Endothelial cell of umbilical vein (primary cell): Measurements from ENCODE around the gene UFD1. TPM values are rescaled to one million over a fixed set of nuclear protein-coding genes. Genes with fewer than 3 reads are reported as not detected.

ENCODE experiments used
- BruUV-seq: library from RNA; stranded (reverse); fragments of 400-500 nt; replicated peaks from 2 replicates; lab custom pipeline; 2021; lab: Mats Ljungman, UMichigan
- CTCF ChIA-PET: fragments of 300-600, 350-600 bp; sonication (Branson Sonifier 250); formaldehyde crosslinking; loops from one replicate; lab custom pipeline; 2021; ENCODE audit warnings: antibody characterized with exemption, inconsistent platforms; lab: Charles Lee
- POLR2A ChIA-PET: fragments of 300-600, 350-600 bp; sonication (Branson Sonifier 250); formaldehyde crosslinking; loops from one replicate; lab custom pipeline; 2021; ENCODE audit warnings: antibody characterized with exemption, inconsistent platforms; lab: Charles Lee
- DNase-seq: peaks from one replicate; pipeline ENCODE4 v3.0.0-alpha.2; 2011; ENCODE audit warnings: low read depth, low spot score
- FAIRE-seq: peaks from 2 replicates; lab custom pipeline; 2011; peaks lifted over from hg19 to GRCh38; lab: Jason Lieb, UNC
- H2AFZ ChIP-seq: 2 replicates; pipeline ENCODE4 v1.6.0; 2012; ENCODE audit warnings: low read depth, low read length, control low read depth, inconsistent platforms
- H3K27ac ChIP-seq: 2 replicates; pipeline ENCODE4 v1.5.1; 2011; ENCODE audit warnings: low read depth, mild to moderate bottlenecking, control low read depth, low read length, moderate library complexity; ENCODE audit not compliant: insufficient read depth
- H3K27me3 ChIP-seq, 2 experiments: 2 replicates each; pipeline versions ENCODE4 v1.6.0 to v1.6.1; 2011; ENCODE audit warnings: low read length in 2 of 2, mixed read lengths in 1 of 2; ENCODE audit not compliant: control insufficient read depth in 2 of 2, insufficient read depth in 2 of 2
- H3K36me3 ChIP-seq, 2 experiments: 2 replicates in 1 of 2; 3 replicates in 1 of 2; pipeline ENCODE4 v1.5.1; 2011; ENCODE audit warnings: low read length in 2 of 2, mild to moderate bottlenecking in 1 of 2, moderate library complexity in 1 of 2; ENCODE audit not compliant: control insufficient read depth in 2 of 2, insufficient read depth in 2 of 2; ENCODE audit errors: extremely low read depth in 1 of 2
- H3K4me1 ChIP-seq: 3 replicates; pipeline ENCODE4 v1.5.1; 2011; ENCODE audit warnings: mild to moderate bottlenecking, low read length; ENCODE audit not compliant: control insufficient read depth, insufficient read depth; ENCODE audit errors: extremely low read depth
- H3K4me2 ChIP-seq: 2 replicates; pipeline ENCODE4 v1.6.1; 2011; ENCODE audit warnings: low read length, control low read depth, mixed read lengths; ENCODE audit not compliant: insufficient read depth
- H3K4me3 ChIP-seq, 3 experiments: fragments of 200-600 bp in 1 of 3; sonication (generic), shearing (Covaris generic) in 1 of 3; replicated peaks in 1 of 3; 2 replicates each; pipeline ENCODE4 v1.5.1; 2011 to 2016; ENCODE audit warnings: control low read depth in 3 of 3, low read length in 3 of 3, mild to moderate bottlenecking in 2 of 3, inconsistent platforms in 1 of 3, low read depth in 1 of 3, moderate library complexity in 1 of 3; ENCODE audit not compliant: insufficient read depth in 1 of 3
- H3K79me2 ChIP-seq: 2 replicates; pipeline ENCODE4 v1.6.0; 2012; ENCODE audit warnings: low read length, inconsistent platforms; ENCODE audit not compliant: control insufficient read depth, insufficient read depth
- H3K9ac ChIP-seq: replicated peaks from 2 replicates; pipeline ENCODE3; 2011; ENCODE audit warnings: low read length, control low read depth; ENCODE audit not compliant: insufficient read depth; ENCODE audit errors: extremely low read depth
- H3K9me1 ChIP-seq: replicated peaks from 3 replicates; pipeline ENCODE4 v1.6.0; 2011; ENCODE audit warnings: mild to moderate bottlenecking, low read length; ENCODE audit not compliant: control insufficient read depth, insufficient read depth; ENCODE audit errors: extremely low read depth
- H3K9me3 ChIP-seq: replicated peaks from 2 replicates; pipeline ENCODE4 v1.5.1; 2012; ENCODE audit warnings: low read length, inconsistent platforms; ENCODE audit not compliant: control insufficient read depth, insufficient read depth
- H4K20me1 ChIP-seq: replicated peaks from 2 replicates; pipeline ENCODE3; 2011; ENCODE audit warnings: mild to moderate bottlenecking, low read length; ENCODE audit not compliant: control insufficient read depth, insufficient read depth; ENCODE audit errors: extremely low read depth
- EZH2 ChIP-seq: IDR thresholded peaks from 2 replicates; pipeline ENCODE4 v1.6.1; 2012; ENCODE audit warnings: borderline replicate concordance, low read depth, mild to moderate bottlenecking, moderate library complexity, low read length, inconsistent platforms; ENCODE audit not compliant: severe bottlenecking
- FOS ChIP-seq: IDR thresholded peaks from 2 replicates; pipeline ENCODE4 v1.6.1; 2011; ENCODE audit warnings: mild to moderate bottlenecking, low read length, moderate library complexity, borderline replicate concordance; ENCODE audit not compliant: insufficient read depth
- GATA2 ChIP-seq: IDR thresholded peaks from 2 replicates; pipeline ENCODE4 v1.7.0; 2011; ENCODE audit warnings: low read depth, mild to moderate bottlenecking, moderate library complexity, mixed read lengths, low read length; ENCODE audit not compliant: insufficient read length, insufficient read depth
- JUN ChIP-seq: IDR thresholded peaks from 2 replicates; pipeline ENCODE4 v1.6.1; 2011; ENCODE audit warnings: borderline replicate concordance, low read depth; ENCODE audit not compliant: insufficient read length, insufficient read depth
- MYC ChIP-seq: IDR thresholded peaks from one replicate; pipeline ENCODE4 v1.6.1; 2011; ENCODE audit warnings: mild to moderate bottlenecking, low read depth, low read length
- POLR2A ChIP-seq: IDR thresholded peaks from 2 replicates; pipeline ENCODE4 v1.6.1; 2012; ENCODE audit warnings: low read depth, mild to moderate bottlenecking, control low read depth, low read length
- POLR2AphosphoS5 ChIP-seq: IDR thresholded peaks from 2 replicates; pipeline ENCODE4 v1.6.1; 2012; ENCODE audit warnings: low read depth, mild to moderate bottlenecking, control low read depth, low read length, moderate library complexity; ENCODE audit not compliant: insufficient read depth
- dilution Hi-C: fragments of 300-500 bp; cut with MboI; formaldehyde crosslinking; loops from one replicate; pipeline ENCODE4 v1.15.0; 2019; ENCODE audit warnings: low sequenced_read_pairs; ENCODE audit not compliant: extremely low pct_ligation_motif_present
- intact Hi-C: fragments of 100-400 bp; cut with micrococcal nuclease; formaldehyde crosslinking; loops from one replicate; pipeline ENCODE4 v1.10.0; 2022
- polyA plus RNA-seq, 4 experiments: library from polyadenylated mRNA; depleted of rRNA in 3 of 4; stranded (reverse) in 3 of 4; unstranded in 1 of 4; fragments of >200 nt; gene quantifications; 2 replicates each; pipeline versions ENCODE4 v1.2.1 to v1.2.3, GENCODE V29; 2011 to 2012; ENCODE audit warnings: missing spikeins in 1 of 4
- total RNA-seq: library from RNA; stranded (reverse); gene quantifications from 2 replicates; pipeline ENCODE4 v1.2.3, GENCODE V29; 2021
- TF ChIP-seq, protein P1 (sequence below), 2 donors: IDR thresholded peaks; 1 replicate in 1 of 2; 2 replicates in 1 of 2; pipeline ENCODE4 v1.5.1; 2011; ENCODE audit warnings: low read length in 2 of 2, mild to moderate bottlenecking in 2 of 2, moderate library complexity in 2 of 2, control low read depth in 1 of 2, inconsistent platforms in 1 of 2, low read depth in 1 of 2; ENCODE audit not compliant: insufficient read depth in 1 of 2; ENCODE audit errors: extremely low read depth in 1 of 2

Gene UFD1
- total and polyA plus RNA-seq, 2 donors (not counting 3 experiments of a cell fraction or from before 2014, with no cell fraction given): 127 to 228 TPM

DNA sequence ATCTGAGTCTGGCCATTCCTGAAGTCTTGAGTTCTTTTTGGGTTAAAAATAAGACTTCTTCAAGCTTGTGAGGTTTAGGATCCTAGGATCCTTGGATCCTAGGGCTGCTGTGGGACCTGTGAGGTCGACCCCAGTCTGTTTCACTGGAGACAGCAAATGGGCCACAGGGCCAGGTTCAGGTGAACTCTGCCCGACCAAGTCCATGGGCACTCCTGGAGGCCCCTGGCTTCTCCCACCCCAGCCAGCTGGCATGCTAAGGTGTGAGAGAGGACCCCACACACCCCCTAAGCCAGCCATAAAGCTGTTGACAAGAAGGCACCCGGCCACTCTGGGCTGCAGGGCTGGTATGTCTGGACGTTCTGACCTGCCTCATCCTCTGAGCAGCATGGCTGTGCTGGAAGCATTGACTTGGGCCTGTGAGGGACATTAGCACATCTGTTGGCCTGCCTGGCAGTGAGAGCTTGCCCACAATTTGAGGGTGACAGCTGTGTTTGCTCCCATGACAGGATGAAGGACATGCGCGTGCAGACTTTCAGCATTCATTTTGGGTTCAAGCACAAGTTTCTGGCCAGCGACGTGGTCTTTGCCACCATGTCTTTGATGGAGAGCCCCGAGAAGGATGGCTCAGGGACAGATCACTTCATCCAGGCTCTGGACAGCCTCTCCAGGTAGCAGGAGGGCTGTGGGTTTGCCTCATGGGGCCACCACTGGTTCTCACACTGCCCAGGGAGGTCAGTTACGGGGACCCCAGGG is 29.2 kb upstream of the UFD1 start:
- Histone ChIP-seq H3K36me3 (no peaks in the 10 kb centered on the region), H3K4me3 (no peak overlapping the region), H3K4me2 (no peak overlapping the region), H3K9ac (no peak overlapping the region), H3K79me2 (no peaks in the 10 kb centered on the region), H3K27me3 (no peaks in the 10 kb centered on the region), H4K20me1 (no peaks in the 10 kb centered on the region), H3K27ac (no peak overlapping the region), H2AFZ (no peak overlapping the region), H3K9me1 (no peaks in the 10 kb centered on the region), H3K9me3 (no peaks in the 10 kb centered on the region), H3K4me1 (no peaks in the 10 kb centered on the region)
- dilution Hi-C loops (no loop called here), intact Hi-C loops (no loop called here)
- no TSS peak for BruUV-seq
- no peak for DNase-seq
- CTCF ChIA-PET: interaction anchor here (1.0 to 1.4 kb wide), 2 partner anchors 12 to 18 kb away, joined by 3 to 5 read pairs; no protein-coding TSS in a partner anchor
- POLR2A ChIA-PET: no interaction called here
- TF ChIP-seq POLR2AphosphoS5: no peak
- TF ChIP-seq, protein P1, sequence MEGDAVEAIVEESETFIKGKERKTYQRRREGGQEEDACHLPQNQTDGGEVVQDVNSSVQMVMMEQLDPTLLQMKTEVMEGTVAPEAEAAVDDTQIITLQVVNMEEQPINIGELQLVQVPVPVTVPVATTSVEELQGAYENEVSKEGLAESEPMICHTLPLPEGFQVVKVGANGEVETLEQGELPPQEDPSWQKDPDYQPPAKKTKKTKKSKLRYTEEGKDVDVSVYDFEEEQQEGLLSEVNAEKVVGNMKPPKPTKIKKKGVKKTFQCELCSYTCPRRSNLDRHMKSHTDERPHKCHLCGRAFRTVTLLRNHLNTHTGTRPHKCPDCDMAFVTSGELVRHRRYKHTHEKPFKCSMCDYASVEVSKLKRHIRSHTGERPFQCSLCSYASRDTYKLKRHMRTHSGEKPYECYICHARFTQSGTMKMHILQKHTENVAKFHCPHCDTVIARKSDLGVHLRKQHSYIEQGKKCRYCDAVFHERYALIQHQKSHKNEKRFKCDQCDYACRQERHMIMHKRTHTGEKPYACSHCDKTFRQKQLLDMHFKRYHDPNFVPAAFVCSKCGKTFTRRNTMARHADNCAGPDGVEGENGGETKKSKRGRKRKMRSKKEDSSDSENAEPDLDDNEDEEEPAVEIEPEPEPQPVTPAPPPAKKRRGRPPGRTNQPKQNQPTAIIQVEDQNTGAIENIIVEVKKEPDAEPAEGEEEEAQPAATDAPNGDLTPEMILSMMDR (IDR thresholded peaks at IDR 0.05; ENCODE audit: extremely low read depth in 1 of 2, insufficient read depth in 1 of 2, low read depth in 1 of 2, low read length in 2 of 2): no peak
- no peak for FAIRE-seq

DNA sequence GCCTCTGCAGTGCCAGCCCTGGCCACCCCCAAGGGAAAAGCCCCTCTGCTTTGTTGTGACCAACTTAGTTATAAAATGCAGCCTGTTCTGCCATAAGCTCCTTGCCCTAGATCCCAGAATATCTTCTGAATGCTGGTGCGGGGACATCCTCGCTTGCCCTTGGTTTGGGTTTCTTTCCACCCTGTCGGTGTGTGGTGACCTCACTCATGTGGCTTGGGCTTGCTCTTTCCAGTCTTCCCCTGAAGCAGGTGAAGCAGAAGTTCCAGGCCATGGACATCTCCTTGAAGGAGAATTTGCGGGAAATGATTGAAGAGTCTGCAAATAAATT is 28.5 kb upstream of the UFD1 start:
- dilution Hi-C loops: no loop called here
- intact Hi-C loops: no loop called here
- DNase-seq: no peak
- no peaks in the 10 kb centered on the region for H3K36me3 ChIP-seq
- no peaks in the 10 kb centered on the region for H3K4me1 ChIP-seq
- H3K27me3 ChIP-seq: no peaks in the 10 kb centered on the region
- H3K9ac ChIP-seq: no peak overlapping the region
- H4K20me1 ChIP-seq: no peaks in the 10 kb centered on the region
- POLR2A ChIA-PET: no interaction called here
- no peak overlapping the region for H2AFZ ChIP-seq
- no TSS peak for BruUV-seq
- FAIRE-seq: no peak
- H3K27ac ChIP-seq: no peak overlapping the region
- no peaks in the 10 kb centered on the region for H3K79me2 ChIP-seq
- CTCF ChIA-PET: interaction anchor here (1.0 to 1.4 kb wide), 2 partner anchors 11 to 17 kb away, joined by 3 to 5 read pairs; no protein-coding TSS in a partner anchor
- no peaks in the 10 kb centered on the region for H3K9me3 ChIP-seq
- no peak for TF ChIP-seq FOS
- TF ChIP-seq JUN: no peak
- no peak for TF ChIP-seq MYC
- TF ChIP-seq GATA2: no peak
- TF ChIP-seq, protein P1 (IDR thresholded peaks at IDR 0.05; ENCODE audit: extremely low read depth in 1 of 2, insufficient read depth in 1 of 2, low read depth in 1 of 2, low read length in 2 of 2): no peak
- TF ChIP-seq POLR2A: no peak
- no peak for TF ChIP-seq EZH2
- TF ChIP-seq POLR2AphosphoS5: no peak
- no peak overlapping the region for H3K4me2 ChIP-seq
- H3K4me3 ChIP-seq: no peak overlapping the region
- no peaks in the 10 kb centered on the region for H3K9me1 ChIP-seq
